ENCODE measurements around the gene ZNF823. TPM values are rescaled to one million over a fixed set of nuclear protein-coding genes. Genes with fewer than 3 reads are reported as not detected.

Gene ZNF823
- total RNA-seq, 1 donor from 2014 or later: 8.5 TPM

- H3K4me3 Mint-ChIP-seq (ENCODE audit: unreplicated experiment): peak overlapping the region; percentile 92
- DNase-seq: peak; percentile 91
- peaks cover 4% of the 10 kb centered on the region for H3K36me3 Mint-ChIP-seq (ENCODE audit: unreplicated experiment)
- H3K27me3 Mint-ChIP-seq (ENCODE audit: unreplicated experiment): no peaks in the 10 kb centered on the region
- H3K27ac Mint-ChIP-seq (ENCODE audit: unreplicated experiment): peak overlapping the region; percentile 84
- no peaks in the 10 kb centered on the region for H3K4me1 Mint-ChIP-seq (ENCODE audit: low read depth, unreplicated experiment)
- TF ChIP-seq CTCF (IDR thresholded peaks at IDR 0.05; ENCODE audit: partially characterized antibody, unreplicated experiment): peak; percentile 72
- peaks cover 4% of the 10 kb centered on the region for H3K9me3 Mint-ChIP-seq (ENCODE audit: unreplicated experiment)
Observed at GRCh38 chr19:11673608-11674041, 65.1 kb downstream of the ZNF823 start.

Other genes with a start within 250 kb of the ZNF823 start
- 19.2 TPM for gene ZNF653, start 233.1 kb downstream of the ZNF823 start, total RNA-seq (ENCODE audit: unreplicated experiment)
- gene ECSIT, start 209.8 kb downstream of the ZNF823 start, total RNA-seq (ENCODE audit: unreplicated experiment): 43.2 TPM
- gene CNN1, start 200.1 kb downstream of the ZNF823 start, total RNA-seq (ENCODE audit: unreplicated experiment): 2.3 TPM
- 50.7 TPM for gene ELOF1, start 179.7 kb downstream of the ZNF823 start, total RNA-seq (ENCODE audit: unreplicated experiment)
- gene ACP5, start 161.3 kb downstream of the ZNF823 start, total RNA-seq (ENCODE audit: unreplicated experiment): not detected
- gene ZNF627, start 141.5 kb downstream of the ZNF823 start, total RNA-seq (ENCODE audit: unreplicated experiment): 48.2 TPM
- gene ZNF441, start 28.1 kb upstream of the ZNF823 start, total RNA-seq (ENCODE audit: unreplicated experiment): 10.6 TPM
- gene ZNF491, start 59.6 kb upstream of the ZNF823 start, total RNA-seq (ENCODE audit: unreplicated experiment): 26.0 TPM
- 20.3 TPM for gene ZNF440, start 75.3 kb upstream of the ZNF823 start, total RNA-seq (ENCODE audit: unreplicated experiment)
- gene ZNF439, start 109.8 kb upstream of the ZNF823 start, total RNA-seq (ENCODE audit: unreplicated experiment): 21.1 TPM
- gene ZNF69, start 148.8 kb upstream of the ZNF823 start, total RNA-seq (ENCODE audit: unreplicated experiment): 29.6 TPM
- gene ZNF700, start 186.2 kb upstream of the ZNF823 start, total RNA-seq (ENCODE audit: unreplicated experiment): 17.8 TPM
- gene ZNF763, start 226.1 kb upstream of the ZNF823 start, total RNA-seq (ENCODE audit: unreplicated experiment): 10.3 TPM

Data from glutamatergic neuron (in vitro differentiated cells).